DOHH2 (cell line): Measurements from ENCODE around the gene DONSON.

Experiments
- EZH2phosphoT487 ChIP-seq: fragments of 200-600 bp; sonication (generic); IDR thresholded peaks from 2 replicates; pipeline ENCODE4 v1.6.1; 2017; ENCODE audit warnings: borderline replicate concordance, mild to moderate bottlenecking, antibody characterized with exemption, low read length, moderate library complexity, mixed read lengths
- TF ChIP-seq, protein P1 (sequence below): fragments of 200-600 bp; sonication (generic); IDR thresholded peaks from one replicate; pipeline ENCODE4 v1.5.1; 2014; ENCODE audit warnings: antibody characterized with exemption, mild to moderate bottlenecking, low read depth, low read length; ENCODE audit not compliant: poor library complexity, severe bottlenecking

DNA sequence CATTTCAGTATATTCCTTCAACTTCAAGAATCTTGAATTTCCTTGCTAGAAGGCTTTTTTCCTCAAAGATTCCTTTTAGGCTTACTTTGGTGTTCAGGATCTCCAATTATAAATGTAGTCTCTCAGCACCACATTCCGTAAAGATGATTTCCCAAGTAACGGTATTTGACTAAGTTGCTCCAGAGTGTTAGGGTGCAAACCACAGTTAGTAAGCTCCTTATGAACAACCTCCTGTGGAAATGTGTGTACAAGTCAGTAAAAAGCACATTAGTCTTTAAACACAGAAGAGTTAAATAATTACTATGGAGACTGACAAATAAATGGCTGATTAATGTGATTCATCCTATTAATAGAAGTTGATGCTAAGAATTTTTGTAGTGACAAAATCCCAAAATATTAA is 10.3 kb downstream of the DONSON start:
- TF ChIP-seq, protein P1, sequence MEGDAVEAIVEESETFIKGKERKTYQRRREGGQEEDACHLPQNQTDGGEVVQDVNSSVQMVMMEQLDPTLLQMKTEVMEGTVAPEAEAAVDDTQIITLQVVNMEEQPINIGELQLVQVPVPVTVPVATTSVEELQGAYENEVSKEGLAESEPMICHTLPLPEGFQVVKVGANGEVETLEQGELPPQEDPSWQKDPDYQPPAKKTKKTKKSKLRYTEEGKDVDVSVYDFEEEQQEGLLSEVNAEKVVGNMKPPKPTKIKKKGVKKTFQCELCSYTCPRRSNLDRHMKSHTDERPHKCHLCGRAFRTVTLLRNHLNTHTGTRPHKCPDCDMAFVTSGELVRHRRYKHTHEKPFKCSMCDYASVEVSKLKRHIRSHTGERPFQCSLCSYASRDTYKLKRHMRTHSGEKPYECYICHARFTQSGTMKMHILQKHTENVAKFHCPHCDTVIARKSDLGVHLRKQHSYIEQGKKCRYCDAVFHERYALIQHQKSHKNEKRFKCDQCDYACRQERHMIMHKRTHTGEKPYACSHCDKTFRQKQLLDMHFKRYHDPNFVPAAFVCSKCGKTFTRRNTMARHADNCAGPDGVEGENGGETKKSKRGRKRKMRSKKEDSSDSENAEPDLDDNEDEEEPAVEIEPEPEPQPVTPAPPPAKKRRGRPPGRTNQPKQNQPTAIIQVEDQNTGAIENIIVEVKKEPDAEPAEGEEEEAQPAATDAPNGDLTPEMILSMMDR = no peak
- no peak for TF ChIP-seq EZH2phosphoT487
